Endothelial cell of umbilical vein (primary cell): ENCODE data around the gene OSBPL9. TPM values are rescaled to one million over a fixed set of nuclear protein-coding genes. Genes with fewer than 3 reads are reported as not detected.

Source experiments
- Bru-seq: library from RNA; stranded (reverse); fragments of 400-500 nt; gene quantifications from one replicate; lab custom pipeline; 2021; lab: Mats Ljungman, UMichigan
- BruChase-seq, 2 experiments: library from RNA; stranded (reverse); fragments of 400-500 nt; gene quantifications; one replicate each; lab custom pipeline; 2021; lab: Mats Ljungman, UMichigan
- BruUV-seq: library from RNA; stranded (reverse); fragments of 400-500 nt; replicated peaks from 2 replicates; lab custom pipeline; 2021; lab: Mats Ljungman, UMichigan
- CTCF ChIA-PET: fragments of 300-600, 350-600 bp; sonication (Branson Sonifier 250); formaldehyde crosslinking; loops from one replicate; lab custom pipeline; 2021; ENCODE audit warnings: antibody characterized with exemption, inconsistent platforms; lab: Charles Lee
- POLR2A ChIA-PET: fragments of 300-600, 350-600 bp; sonication (Branson Sonifier 250); formaldehyde crosslinking; loops from one replicate; lab custom pipeline; 2021; ENCODE audit warnings: antibody characterized with exemption, inconsistent platforms; lab: Charles Lee
- DNase-seq: peaks from one replicate; pipeline ENCODE4 v3.0.0-alpha.2; 2011; ENCODE audit warnings: low read depth, low spot score
- FAIRE-seq: peaks from 2 replicates; lab custom pipeline; 2011; peaks lifted over from hg19 to GRCh38; lab: Jason Lieb, UNC
- H2AFZ ChIP-seq: 2 replicates; pipeline ENCODE4 v1.6.0; 2012; ENCODE audit warnings: low read depth, low read length, control low read depth, inconsistent platforms
- H3K27ac ChIP-seq: 2 replicates; pipeline ENCODE4 v1.5.1; 2011; ENCODE audit warnings: low read depth, mild to moderate bottlenecking, control low read depth, low read length, moderate library complexity; ENCODE audit not compliant: insufficient read depth
- H3K27me3 ChIP-seq, 2 experiments: 2 replicates each; pipeline versions ENCODE4 v1.6.0 to v1.6.1; 2011; ENCODE audit warnings: low read length in 2 of 2, mixed read lengths in 1 of 2; ENCODE audit not compliant: control insufficient read depth in 2 of 2, insufficient read depth in 2 of 2
- H3K36me3 ChIP-seq, 2 experiments: 2 replicates in 1 of 2; 3 replicates in 1 of 2; pipeline ENCODE4 v1.5.1; 2011; ENCODE audit warnings: low read length in 2 of 2, mild to moderate bottlenecking in 1 of 2, moderate library complexity in 1 of 2; ENCODE audit not compliant: control insufficient read depth in 2 of 2, insufficient read depth in 2 of 2; ENCODE audit errors: extremely low read depth in 1 of 2
- H3K4me1 ChIP-seq: 3 replicates; pipeline ENCODE4 v1.5.1; 2011; ENCODE audit warnings: mild to moderate bottlenecking, low read length; ENCODE audit not compliant: control insufficient read depth, insufficient read depth; ENCODE audit errors: extremely low read depth
- H3K4me2 ChIP-seq: 2 replicates; pipeline ENCODE4 v1.6.1; 2011; ENCODE audit warnings: low read length, control low read depth, mixed read lengths; ENCODE audit not compliant: insufficient read depth
- H3K4me3 ChIP-seq, 3 experiments: fragments of 200-600 bp in 1 of 3; sonication (generic), shearing (Covaris generic) in 1 of 3; replicated peaks in 1 of 3; 2 replicates each; pipeline ENCODE4 v1.5.1; 2011 to 2016; ENCODE audit warnings: control low read depth in 3 of 3, low read length in 3 of 3, mild to moderate bottlenecking in 2 of 3, inconsistent platforms in 1 of 3, low read depth in 1 of 3, moderate library complexity in 1 of 3; ENCODE audit not compliant: insufficient read depth in 1 of 3
- H3K79me2 ChIP-seq: 2 replicates; pipeline ENCODE4 v1.6.0; 2012; ENCODE audit warnings: low read length, inconsistent platforms; ENCODE audit not compliant: control insufficient read depth, insufficient read depth
- H3K9ac ChIP-seq: replicated peaks from 2 replicates; pipeline ENCODE3; 2011; ENCODE audit warnings: low read length, control low read depth; ENCODE audit not compliant: insufficient read depth; ENCODE audit errors: extremely low read depth
- H3K9me1 ChIP-seq: replicated peaks from 3 replicates; pipeline ENCODE4 v1.6.0; 2011; ENCODE audit warnings: mild to moderate bottlenecking, low read length; ENCODE audit not compliant: control insufficient read depth, insufficient read depth; ENCODE audit errors: extremely low read depth
- H3K9me3 ChIP-seq: replicated peaks from 2 replicates; pipeline ENCODE4 v1.5.1; 2012; ENCODE audit warnings: low read length, inconsistent platforms; ENCODE audit not compliant: control insufficient read depth, insufficient read depth
- H4K20me1 ChIP-seq: replicated peaks from 2 replicates; pipeline ENCODE3; 2011; ENCODE audit warnings: mild to moderate bottlenecking, low read length; ENCODE audit not compliant: control insufficient read depth, insufficient read depth; ENCODE audit errors: extremely low read depth
- EZH2 ChIP-seq: IDR thresholded peaks from 2 replicates; pipeline ENCODE4 v1.6.1; 2012; ENCODE audit warnings: borderline replicate concordance, low read depth, mild to moderate bottlenecking, moderate library complexity, low read length, inconsistent platforms; ENCODE audit not compliant: severe bottlenecking
- FOS ChIP-seq: IDR thresholded peaks from 2 replicates; pipeline ENCODE4 v1.6.1; 2011; ENCODE audit warnings: mild to moderate bottlenecking, low read length, moderate library complexity, borderline replicate concordance; ENCODE audit not compliant: insufficient read depth
- GATA2 ChIP-seq: IDR thresholded peaks from 2 replicates; pipeline ENCODE4 v1.7.0; 2011; ENCODE audit warnings: low read depth, mild to moderate bottlenecking, moderate library complexity, mixed read lengths, low read length; ENCODE audit not compliant: insufficient read length, insufficient read depth
- JUN ChIP-seq: IDR thresholded peaks from 2 replicates; pipeline ENCODE4 v1.6.1; 2011; ENCODE audit warnings: borderline replicate concordance, low read depth; ENCODE audit not compliant: insufficient read length, insufficient read depth
- MAX ChIP-seq: IDR thresholded peaks from 2 replicates; pipeline ENCODE4 v1.6.1; 2011; ENCODE audit not compliant: insufficient read depth, insufficient read length
- MYC ChIP-seq: IDR thresholded peaks from one replicate; pipeline ENCODE4 v1.6.1; 2011; ENCODE audit warnings: mild to moderate bottlenecking, low read depth, low read length
- POLR2A ChIP-seq: IDR thresholded peaks from 2 replicates; pipeline ENCODE4 v1.6.1; 2012; ENCODE audit warnings: low read depth, mild to moderate bottlenecking, control low read depth, low read length
- POLR2AphosphoS5 ChIP-seq: IDR thresholded peaks from 2 replicates; pipeline ENCODE4 v1.6.1; 2012; ENCODE audit warnings: low read depth, mild to moderate bottlenecking, control low read depth, low read length, moderate library complexity; ENCODE audit not compliant: insufficient read depth
- dilution Hi-C: fragments of 300-500 bp; cut with MboI; formaldehyde crosslinking; loops from one replicate; pipeline ENCODE4 v1.15.0; 2019; ENCODE audit warnings: low sequenced_read_pairs; ENCODE audit not compliant: extremely low pct_ligation_motif_present
- intact Hi-C: fragments of 100-400 bp; cut with micrococcal nuclease; formaldehyde crosslinking; loops from one replicate; pipeline ENCODE4 v1.10.0; 2022
- long read RNA-seq: library from polyadenylated mRNA; stranded (forward); transcript quantifications from one replicate; pipeline ENCODE4 v2.0.0, GENCODE V29; 2021
- polyA minus RNA-seq, 3 experiments: library from RNA; depleted of rRNA, polyadenylated mRNA; stranded (reverse); fragments of >200 nt; gene quantifications; 1 replicate in 1 of 3; 2 replicates in 2 of 3; pipeline ENCODE4 v1.2.3, GENCODE V29; 2011
- polyA plus RNA-seq, 4 experiments: library from polyadenylated mRNA; depleted of rRNA in 3 of 4; stranded (reverse) in 3 of 4; unstranded in 1 of 4; fragments of >200 nt; gene quantifications; 2 replicates each; pipeline versions ENCODE4 v1.2.1 to v1.2.3, GENCODE V29; 2011 to 2012; ENCODE audit warnings: missing spikeins in 1 of 4
- total RNA-seq: library from RNA; stranded (reverse); gene quantifications from 2 replicates; pipeline ENCODE4 v1.2.3, GENCODE V29; 2021
- TF ChIP-seq, protein P1 (sequence below), 2 donors: IDR thresholded peaks; 1 replicate in 1 of 2; 2 replicates in 1 of 2; pipeline ENCODE4 v1.5.1; 2011; ENCODE audit warnings: low read length in 2 of 2, mild to moderate bottlenecking in 2 of 2, moderate library complexity in 2 of 2, control low read depth in 1 of 2, inconsistent platforms in 1 of 2, low read depth in 1 of 2; ENCODE audit not compliant: insufficient read depth in 1 of 2; ENCODE audit errors: extremely low read depth in 1 of 2

Gene OSBPL9, protein sequence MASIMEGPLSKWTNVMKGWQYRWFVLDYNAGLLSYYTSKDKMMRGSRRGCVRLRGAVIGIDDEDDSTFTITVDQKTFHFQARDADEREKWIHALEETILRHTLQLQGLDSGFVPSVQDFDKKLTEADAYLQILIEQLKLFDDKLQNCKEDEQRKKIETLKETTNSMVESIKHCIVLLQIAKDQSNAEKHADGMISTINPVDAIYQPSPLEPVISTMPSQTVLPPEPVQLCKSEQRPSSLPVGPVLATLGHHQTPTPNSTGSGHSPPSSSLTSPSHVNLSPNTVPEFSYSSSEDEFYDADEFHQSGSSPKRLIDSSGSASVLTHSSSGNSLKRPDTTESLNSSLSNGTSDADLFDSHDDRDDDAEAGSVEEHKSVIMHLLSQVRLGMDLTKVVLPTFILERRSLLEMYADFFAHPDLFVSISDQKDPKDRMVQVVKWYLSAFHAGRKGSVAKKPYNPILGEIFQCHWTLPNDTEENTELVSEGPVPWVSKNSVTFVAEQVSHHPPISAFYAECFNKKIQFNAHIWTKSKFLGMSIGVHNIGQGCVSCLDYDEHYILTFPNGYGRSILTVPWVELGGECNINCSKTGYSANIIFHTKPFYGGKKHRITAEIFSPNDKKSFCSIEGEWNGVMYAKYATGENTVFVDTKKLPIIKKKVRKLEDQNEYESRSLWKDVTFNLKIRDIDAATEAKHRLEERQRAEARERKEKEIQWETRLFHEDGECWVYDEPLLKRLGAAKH
- total RNA-seq (74.8 and 80.3 TPM in 2 replicates), polyA plus RNA-seq (46.2 and 52.5 TPM in 2 replicates), polyA minus RNA-seq (165 and 179 TPM in 2 replicates), Bru-seq, nascent RNA (percentile 81 among the genes with signal in this experiment), BruChase-seq, experiment 1, labeled RNA remaining after a 6-hour chase (percentile 65 among the genes with signal in this experiment), BruChase-seq, experiment 2, labeled RNA remaining after a 2-hour chase (percentile 68 among the genes with signal in this experiment)
- polyA plus RNA-seq (2011; cell fraction: cytosol; rRNA removed), result 55.0 and 58.8 TPM in 2 replicates
- polyA plus RNA-seq (2011; cell fraction: nucleus; rRNA removed), result 90.8 and 101 TPM in 2 replicates
- polyA plus RNA-seq (2012), result 47.7 and 64.7 TPM in 2 replicates
- 50.0 TPM for polyA minus RNA-seq (2011; cell fraction: cytosol; rRNA and poly(A)+ RNA removed)
- 155 and 206 TPM in 2 replicates for polyA minus RNA-seq (2011; cell fraction: nucleus; rRNA and poly(A)+ RNA removed)
- long read RNA-seq, transcript OSBPL9-207 (20 exons, 2,755 nt), result minor isoform, 21 of 215 reads
- long read RNA-seq, transcript OSBPL9-201 (20 exons, 2,721 nt), result minor isoform, 8 of 215 reads
- long read RNA-seq, transcript OSBPL9-203 (24 exons, 2,893 nt), result minor isoform, 48 of 215 reads
- long read RNA-seq, transcript OSBPL9-222 (21 exons, 2,210 nt), result major isoform, 63 of 215 reads
- long read RNA-seq, partial matches to known transcripts, result 13 of 215 reads
- long read RNA-seq, other reads (novel, unspliced or antisense), result 61 of 215 reads

- Histone ChIP-seq H3K79me2 (peaks cover 34% of the 10 kb centered on the region), H3K36me3 (no peaks in the 10 kb centered on the region), H3K4me3 (peak within 1 kb of the TSS; percentile 89 to 95 (median 92)), H3K27me3 (peaks cover 2 to 3% of the 10 kb centered on the region in 2 experiments), H3K4me2 (peak within 1 kb of the TSS; percentile 89), H4K20me1 (no peaks in the 10 kb centered on the region), H3K4me1 (peaks cover 28% of the 10 kb centered on the region), H3K9me3 (no peaks in the 10 kb centered on the region), H2AFZ (peak within 1 kb of the TSS; percentile 66), H3K27ac (peak within 1 kb of the TSS; percentile 50), H3K9ac (peak within 1 kb of the TSS; percentile 74), H3K9me1 (no peaks in the 10 kb centered on the region)
- no TSS peak for BruUV-seq
- TF ChIP-seq POLR2AphosphoS5 (peak; percentile 36), MAX (no peak), JUN (no peak), EZH2 (no peak), MYC (no peak), FOS (no peak), GATA2 (no peak), POLR2A (peak; percentile 60)
- TF ChIP-seq, protein P1, sequence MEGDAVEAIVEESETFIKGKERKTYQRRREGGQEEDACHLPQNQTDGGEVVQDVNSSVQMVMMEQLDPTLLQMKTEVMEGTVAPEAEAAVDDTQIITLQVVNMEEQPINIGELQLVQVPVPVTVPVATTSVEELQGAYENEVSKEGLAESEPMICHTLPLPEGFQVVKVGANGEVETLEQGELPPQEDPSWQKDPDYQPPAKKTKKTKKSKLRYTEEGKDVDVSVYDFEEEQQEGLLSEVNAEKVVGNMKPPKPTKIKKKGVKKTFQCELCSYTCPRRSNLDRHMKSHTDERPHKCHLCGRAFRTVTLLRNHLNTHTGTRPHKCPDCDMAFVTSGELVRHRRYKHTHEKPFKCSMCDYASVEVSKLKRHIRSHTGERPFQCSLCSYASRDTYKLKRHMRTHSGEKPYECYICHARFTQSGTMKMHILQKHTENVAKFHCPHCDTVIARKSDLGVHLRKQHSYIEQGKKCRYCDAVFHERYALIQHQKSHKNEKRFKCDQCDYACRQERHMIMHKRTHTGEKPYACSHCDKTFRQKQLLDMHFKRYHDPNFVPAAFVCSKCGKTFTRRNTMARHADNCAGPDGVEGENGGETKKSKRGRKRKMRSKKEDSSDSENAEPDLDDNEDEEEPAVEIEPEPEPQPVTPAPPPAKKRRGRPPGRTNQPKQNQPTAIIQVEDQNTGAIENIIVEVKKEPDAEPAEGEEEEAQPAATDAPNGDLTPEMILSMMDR (IDR thresholded peaks at IDR 0.05; ENCODE audit: extremely low read depth in 1 of 2, insufficient read depth in 1 of 2, low read depth in 1 of 2, low read length in 2 of 2), result no peak
- ChIA-PET CTCF (interaction anchor here (0.8 to 3.8 kb wide), 3 partner anchors 10 to 152 kb away, joined by 3 to 21 read pairs (median 5); no protein-coding TSS in a partner anchor), POLR2A (interaction anchor here (0.7 kb wide), 1 partner anchor 11 kb away, joined by 5 read pairs; no protein-coding TSS in a partner anchor)
- DNase-seq, result peak; percentile 96
- dilution Hi-C loops (no loop called here), intact Hi-C loops (loop anchor here (2.0 kb wide), 2 partner anchors 54 to 152 kb away; no protein-coding TSS in a partner anchor)
- peak; percentile 94 for FAIRE-seq
These were observed at the start of gene OSBPL9 for GRCh38 chr1:51616903-51617708. Gene OSBPL9, plus strand, starts transcription at chr1:51617092. Its CDS starts 19 bp downstream, at chr1:51617111.
